H1 (cell line): Measurements from ENCODE around the gene STX8. TPM values are rescaled to one million over a fixed set of nuclear protein-coding genes. Genes with fewer than 3 reads are reported as not detected.

Experiments used
- CTCF ChIA-PET: fragments of 300-600 bp; sonication (Branson Sonifier 250); formaldehyde crosslinking; loops from one replicate; lab custom pipeline; 2021; ENCODE audit not compliant: partially characterized antibody; lab: Charles Lee
- POLR2A ChIA-PET: fragments of 300-600 bp; sonication (Branson Sonifier 250); formaldehyde crosslinking; loops from one replicate; lab custom pipeline; 2021; ENCODE audit warnings: inconsistent platforms; ENCODE audit not compliant: partially characterized antibody; lab: Charles Lee
- DNase-seq, 2 experiments: peaks; one replicate each; pipeline versions ENCODE4 v3.0.0 to v3.0.0-alpha.2; 2010 to 2022; ENCODE audit warnings: low spot score in 2 of 2, low read depth in 1 of 2, mixed read lengths in 1 of 2
- FAIRE-seq: peaks from 2 replicates; lab custom pipeline; 2011; peaks lifted over from hg19 to GRCh38; lab: Jason Lieb, UNC
- H2AFZ ChIP-seq: 2 replicates; pipeline ENCODE4 v1.8.1; 2012; ENCODE audit warnings: low read length, inconsistent platforms
- H2AK5ac ChIP-seq: 2 replicates; pipeline ENCODE4 v1.6.1; 2013; ENCODE audit warnings: low read depth, low read length
- H2BK120ac ChIP-seq: replicated peaks from 2 replicates; pipeline ENCODE3; 2013; ENCODE audit warnings: low read depth, low read length, inconsistent platforms
- H2BK12ac ChIP-seq: 2 replicates; pipeline ENCODE4 v1.6.1; 2013; ENCODE audit warnings: low read depth, low read length
- H2BK15ac ChIP-seq: 2 replicates; pipeline ENCODE4 v1.6.1; 2013; ENCODE audit warnings: low read length
- H2BK20ac ChIP-seq: 2 replicates; pipeline ENCODE4 v1.6.1; 2013; ENCODE audit warnings: low read length
- H2BK5ac ChIP-seq: 2 replicates; pipeline ENCODE4 v1.6.1; 2013; ENCODE audit warnings: low read depth, low read length
- H3K14ac ChIP-seq: 2 replicates; pipeline ENCODE4 v1.6.1; 2013; ENCODE audit warnings: inconsistent platforms; ENCODE audit not compliant: insufficient read length
- H3K18ac ChIP-seq: 2 replicates; pipeline ENCODE4 v1.6.1; 2013; ENCODE audit warnings: low read length; ENCODE audit errors: extremely low read depth
- H3K23ac ChIP-seq: 2 replicates; pipeline ENCODE4 v1.6.1; 2013; ENCODE audit warnings: inconsistent platforms; ENCODE audit not compliant: insufficient read length
- H3K23me2 ChIP-seq: 2 replicates; pipeline ENCODE4 v1.6.1; 2013; ENCODE audit warnings: low read depth, low read length
- H3K27ac ChIP-seq: 2 replicates; pipeline ENCODE4 v1.6.1; 2011; ENCODE audit warnings: low read depth, low read length, inconsistent platforms
- H3K27me3 ChIP-seq, 4 experiments: replicated peaks in 1 of 4; 1 replicate in 1 of 4; 2 replicates in 3 of 4; pipeline versions ENCODE4 v1.6.1 to v1.8.1; 2011 to 2013; ENCODE audit warnings: low read length in 3 of 4, mild to moderate bottlenecking in 3 of 4, inconsistent platforms in 2 of 4, mixed read lengths in 2 of 4, moderate library complexity in 1 of 4; ENCODE audit not compliant: control insufficient read depth in 3 of 4, insufficient read depth in 3 of 4; ENCODE audit errors: extremely low read depth in 1 of 4
- H3K36me3 ChIP-seq, 4 experiments: 2 replicates each; pipeline versions ENCODE4 v1.6.1 to v1.8.1; 2011 to 2013; ENCODE audit warnings: mild to moderate bottlenecking in 4 of 4, low read length in 3 of 4, moderate library complexity in 2 of 4, control low read depth in 1 of 4, inconsistent platforms in 1 of 4; ENCODE audit not compliant: insufficient read depth in 4 of 4, control insufficient read depth in 2 of 4
- H3K4ac ChIP-seq: replicated peaks from 2 replicates; pipeline ENCODE3; 2013; ENCODE audit warnings: low read length, low read depth, mixed read lengths, inconsistent platforms; ENCODE audit not compliant: insufficient read length
- H3K4me1 ChIP-seq, 4 experiments: replicated peaks in 1 of 4; 1 replicate in 1 of 4; 2 replicates in 3 of 4; pipeline versions ENCODE4 v1.6.1 to v1.8.1; 2011 to 2013; ENCODE audit warnings: low read length in 3 of 4, inconsistent platforms in 2 of 4, mixed read lengths in 1 of 4; ENCODE audit not compliant: insufficient read depth in 4 of 4, control insufficient read depth in 3 of 4
- H3K4me2 ChIP-seq, 2 experiments: 2 replicates each; pipeline versions ENCODE4 v1.6.1 to v1.8.1; 2011 to 2013; ENCODE audit warnings: low read depth in 2 of 2, low read length in 2 of 2, control low read depth in 1 of 2, inconsistent platforms in 1 of 2, mild to moderate bottlenecking in 1 of 2; ENCODE audit not compliant: insufficient read depth in 1 of 2
- H3K4me3 ChIP-seq, 4 experiments: fragments of 200-600, 300-600 bp in 1 of 4; sonication (generic), shearing (Covaris generic), sonication (Bioruptor Twin) in 1 of 4; 2 replicates each; pipeline versions ENCODE4 v1.5.1 to v1.8.1; 2011 to 2016; ENCODE audit warnings: low read length in 4 of 4, low read depth in 3 of 4, control low read depth in 2 of 4, inconsistent platforms in 2 of 4, mild to moderate bottlenecking in 2 of 4, mixed read lengths in 1 of 4, moderate library complexity in 1 of 4; ENCODE audit not compliant: insufficient read depth in 2 of 4; ENCODE audit errors: extremely low read depth in 1 of 4
- H3K56ac ChIP-seq: replicated peaks from 2 replicates; pipeline ENCODE3; 2013; ENCODE audit warnings: low read depth, mild to moderate bottlenecking, mixed read lengths, low read length, inconsistent platforms; ENCODE audit not compliant: insufficient read length
- H3K79me1 ChIP-seq: 2 replicates; pipeline ENCODE4 v1.6.1; 2013; ENCODE audit warnings: low read depth, low read length, control low read depth
- H3K79me2 ChIP-seq, 2 experiments: 2 replicates each; pipeline versions ENCODE4 v1.6.1 to v1.8.1; 2012 to 2013; ENCODE audit warnings: low read length in 2 of 2, mild to moderate bottlenecking in 2 of 2, inconsistent platforms in 1 of 2; ENCODE audit not compliant: insufficient read depth in 2 of 2, control insufficient read depth in 1 of 2
- H3K9ac ChIP-seq, 4 experiments: replicated peaks in 1 of 4; 1 replicate in 1 of 4; 2 replicates in 3 of 4; pipeline versions ENCODE4 v1.6.1 to v1.8.1; 2011 to 2013; ENCODE audit warnings: low read depth in 3 of 4, low read length in 3 of 4, control low read depth in 2 of 4, mild to moderate bottlenecking in 2 of 4, moderate library complexity in 2 of 4, inconsistent platforms in 1 of 4; ENCODE audit errors: extremely low read depth in 1 of 4
- H3K9me3 ChIP-seq, 2 experiments: 2 replicates each; pipeline versions ENCODE4 v1.6.1 to v1.8.1; 2012 to 2013; ENCODE audit warnings: mild to moderate bottlenecking in 2 of 2, moderate library complexity in 2 of 2, control low read depth in 1 of 2, inconsistent platforms in 1 of 2, low read depth in 1 of 2, low read length in 1 of 2, mixed read lengths in 1 of 2; ENCODE audit not compliant: insufficient read depth in 2 of 2
- H4K20me1 ChIP-seq, 2 experiments: replicated peaks in 1 of 2; 2 replicates each; pipeline versions ENCODE3 to v1.8.1; 2011 to 2013; ENCODE audit warnings: inconsistent platforms in 2 of 2, low read length in 2 of 2, mild to moderate bottlenecking in 1 of 2; ENCODE audit not compliant: insufficient read depth in 2 of 2, control insufficient read depth in 1 of 2
- H4K5ac ChIP-seq: 2 replicates; pipeline ENCODE4 v1.6.1; 2013; ENCODE audit warnings: low read length, low read depth, mixed read lengths, inconsistent platforms; ENCODE audit not compliant: insufficient read length
- H4K8ac ChIP-seq: 2 replicates; pipeline ENCODE4 v1.8.0; 2013; ENCODE audit warnings: mild to moderate bottlenecking, moderate library complexity, low read length, inconsistent platforms; ENCODE audit not compliant: insufficient read depth; ENCODE audit errors: extremely low read depth
- H4K91ac ChIP-seq: replicated peaks from 2 replicates; pipeline ENCODE3; 2013; ENCODE audit warnings: low read length, mixed read lengths, inconsistent platforms; ENCODE audit not compliant: insufficient read length
- BCL11A ChIP-seq, 2 experiments: IDR thresholded peaks; one replicate each; pipeline ENCODE4 v1.6.1; 2011; ENCODE audit warnings: low read depth in 2 of 2, low read length in 2 of 2, mild to moderate bottlenecking in 2 of 2
- CBX8 ChIP-seq: fragments of 300-800, 300-1000 bp; sonication (generic); IDR thresholded peaks from 2 replicates; pipeline ENCODE4 v1.7.1; 2016; ENCODE audit warnings: low read depth, low read length, borderline replicate concordance
- HDAC6 ChIP-seq: IDR thresholded peaks from one replicate; pipeline ENCODE4 v1.7.1; 2012; ENCODE audit warnings: low read depth, mild to moderate bottlenecking, inconsistent platforms, low read length, moderate library complexity
- JUND ChIP-seq: IDR thresholded peaks from 2 replicates; pipeline ENCODE4 v1.6.1; 2011; ENCODE audit warnings: mild to moderate bottlenecking, improper control_type of control experiment, low read length
- KDM5A ChIP-seq: fragments of 200-600 bp; IDR thresholded peaks from 2 replicates; pipeline ENCODE4 v1.7.1; 2012; ENCODE audit warnings: mild to moderate bottlenecking, low read length, inconsistent platforms, mixed read lengths
- POLR2AphosphoS5 ChIP-seq: IDR thresholded peaks from 2 replicates; pipeline ENCODE4 v1.6.1; 2011; ENCODE audit warnings: low read depth, low read length
- SIN3A ChIP-seq, 2 experiments: IDR thresholded peaks in 1 of 2; conservative IDR thresholded peaks in 1 of 2; 2 replicates each; pipeline ENCODE4 v1.6.1; 2011 to 2012; ENCODE audit warnings: low read length in 2 of 2, improper control_type of control experiment in 1 of 2, low read depth in 1 of 2, mild to moderate bottlenecking in 1 of 2
- WGBS, 2 experiments: shearing (Covaris generic) in 1 of 2; methylation state at CpG; one replicate each; pipeline versions ENCODE4 v1.1.6 to v1.1.7; 2013 to 2015; ENCODE audit warnings: low lambda C conversion rate in 2 of 2, mixed read lengths in 2 of 2, inconsistent platforms in 1 of 2, low coverage in 1 of 2, missing lambda C conversion rate in 1 of 2; ENCODE audit not compliant: insufficient replicate concordance in 2 of 2, insufficient coverage in 1 of 2, insufficient read length in 1 of 2; ENCODE audit errors: extremely low coverage in 1 of 2, missing lambda C conversion rate in 1 of 2; 5-methylcytosine and 5-hydroxymethylcytosine counted together
- polyA plus RNA-seq, 7 experiments: library from polyadenylated mRNA; depleted of rRNA in 3 of 7; stranded (reverse) in 5 of 7; unstranded in 2 of 7; fragments of >200 nt in 5 of 7; fragments of 200-250 nt in 2 of 7; gene quantifications; 1 replicate in 5 of 7; 2 replicates in 1 of 7; 4 replicates in 1 of 7; pipeline versions ENCODE4 v1.2.1 to v1.2.3, GENCODE V29; 2011 to 2013; ENCODE audit warnings: missing spikeins in 2 of 7, mixed read lengths in 2 of 7
- total RNA-seq: library from RNA; stranded (reverse); fragmentation: NEBNext Ultra II Directional; extraction: Animal tissue kit (Norgen Biotek cat#: 25700); gene quantifications from 2 replicates; pipeline ENCODE4 v1.2.1, GENCODE V29; 2021
- TF ChIP-seq, protein P1 (sequence below), 3 experiments: IDR thresholded peaks; 1 replicate in 2 of 3; 2 replicates in 1 of 3; pipeline versions ENCODE4 v1.5.1 to v1.6.1; 2011; ENCODE audit warnings: low read length in 3 of 3, mild to moderate bottlenecking in 3 of 3, inconsistent platforms in 2 of 3, low read depth in 1 of 3, moderate library complexity in 1 of 3; ENCODE audit not compliant: insufficient read depth in 1 of 3; ENCODE audit errors: control extremely low read depth in 1 of 3

The STX8 gene
- total and polyA plus RNA-seq, 2 of the 8 experiments (the other 6 are each of a cell fraction or from before 2014, with no cell fraction given) = 22.8 to 42.5 TPM

DNA sequence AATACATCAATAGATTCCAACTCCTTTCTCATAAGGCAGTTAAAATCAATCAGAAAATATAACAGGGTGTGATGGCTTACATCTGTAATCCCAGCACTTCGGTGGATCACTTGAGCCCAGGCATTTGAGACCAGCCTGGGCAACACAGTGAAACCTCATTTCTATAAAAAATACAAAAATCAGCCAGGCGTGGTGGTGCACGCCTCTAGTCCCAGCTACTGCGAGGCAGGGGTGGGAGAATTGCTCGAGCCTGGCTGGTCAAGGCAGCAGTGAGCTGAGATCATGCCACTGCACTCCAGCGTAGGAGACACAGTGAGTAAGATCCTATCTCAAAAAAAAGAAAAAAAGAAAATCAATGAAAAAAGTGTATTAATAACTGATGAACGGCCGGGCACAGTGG lies 295.7 kb downstream of the STX8 start:
- FAIRE-seq (no peak), DNase-seq (no peak)
- ChIA-PET CTCF (interaction anchor here (1.0 to 1.6 kb wide), 3 partner anchors 9 to 243 kb away, joined by 4 to 9 read pairs (median 7); no protein-coding TSS in a partner anchor), POLR2A (no interaction called here)
- H2BK12ac ChIP-seq = no peak overlapping the region
- no peak overlapping the region for H2BK120ac ChIP-seq
- H3K79me1 ChIP-seq = no peaks in the 10 kb centered on the region
- H3K79me2 ChIP-seq = no peaks in the 10 kb centered on the region
- H3K4ac ChIP-seq = no peak overlapping the region
- H3K56ac ChIP-seq = no peak overlapping the region
- H3K4me3 ChIP-seq = no peak overlapping the region
- no peaks in the 10 kb centered on the region; the same call in 1 of the 2 replicates for H3K23me2 ChIP-seq
- no peak overlapping the region for H4K91ac ChIP-seq
- no peak overlapping the region for H2AK5ac ChIP-seq
- H3K9me3 ChIP-seq = no peaks in the 10 kb centered on the region
- no peak overlapping the region for H4K5ac ChIP-seq
- no peak overlapping the region for H3K23ac ChIP-seq
- no peaks in the 10 kb centered on the region for H3K36me3 ChIP-seq
- no peak overlapping the region for H3K27ac ChIP-seq
- no peak overlapping the region for H2BK5ac ChIP-seq
- no peaks in the 10 kb centered on the region for H4K20me1 ChIP-seq
- no peak overlapping the region for H2BK15ac ChIP-seq
- no peak for TF ChIP-seq SIN3A (conservative IDR thresholded peaks at IDR 0.05 in 1 of 2, IDR thresholded peaks at IDR 0.05 in 1 of 2; ENCODE audit: low read depth in 1 of 2, low read length in 2 of 2)
- TF ChIP-seq, protein P1, sequence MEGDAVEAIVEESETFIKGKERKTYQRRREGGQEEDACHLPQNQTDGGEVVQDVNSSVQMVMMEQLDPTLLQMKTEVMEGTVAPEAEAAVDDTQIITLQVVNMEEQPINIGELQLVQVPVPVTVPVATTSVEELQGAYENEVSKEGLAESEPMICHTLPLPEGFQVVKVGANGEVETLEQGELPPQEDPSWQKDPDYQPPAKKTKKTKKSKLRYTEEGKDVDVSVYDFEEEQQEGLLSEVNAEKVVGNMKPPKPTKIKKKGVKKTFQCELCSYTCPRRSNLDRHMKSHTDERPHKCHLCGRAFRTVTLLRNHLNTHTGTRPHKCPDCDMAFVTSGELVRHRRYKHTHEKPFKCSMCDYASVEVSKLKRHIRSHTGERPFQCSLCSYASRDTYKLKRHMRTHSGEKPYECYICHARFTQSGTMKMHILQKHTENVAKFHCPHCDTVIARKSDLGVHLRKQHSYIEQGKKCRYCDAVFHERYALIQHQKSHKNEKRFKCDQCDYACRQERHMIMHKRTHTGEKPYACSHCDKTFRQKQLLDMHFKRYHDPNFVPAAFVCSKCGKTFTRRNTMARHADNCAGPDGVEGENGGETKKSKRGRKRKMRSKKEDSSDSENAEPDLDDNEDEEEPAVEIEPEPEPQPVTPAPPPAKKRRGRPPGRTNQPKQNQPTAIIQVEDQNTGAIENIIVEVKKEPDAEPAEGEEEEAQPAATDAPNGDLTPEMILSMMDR (IDR thresholded peaks at IDR 0.05; ENCODE audit: control extremely low read depth in 1 of 3, insufficient read depth in 1 of 3, low read depth in 1 of 3, low read length in 3 of 3) = no peak
- TF ChIP-seq HDAC6 = no peak
- no peak for TF ChIP-seq POLR2AphosphoS5
- no peak for TF ChIP-seq BCL11A (IDR thresholded peaks at IDR 0.05; ENCODE audit: low read depth in 2 of 2, low read length in 2 of 2)
- no peak for TF ChIP-seq JUND
- TF ChIP-seq CBX8 = no peak
- no peak for TF ChIP-seq KDM5A
- H2BK20ac ChIP-seq = no peak overlapping the region
- no peak overlapping the region for H3K4me2 ChIP-seq
- H3K14ac ChIP-seq = no peak overlapping the region
- H3K4me1 ChIP-seq = peaks cover 0 to 2% (median 0%) of the 10 kb centered on the region in 4 experiments; a peak in 3 of 7 replicates
- H3K18ac ChIP-seq = no peak overlapping the region
- no peak overlapping the region for H3K9ac ChIP-seq
- no peaks in the 10 kb centered on the region for H3K27me3 ChIP-seq
- H2AFZ ChIP-seq = no peak overlapping the region
- H4K8ac ChIP-seq = no peak overlapping the region
- 94% methylated on average over 8 of the region's 8 CpGs; no CpG with 5 or more reads in 1 of the 2 experiments for WGBS, 2 experiments
